H1 (cell line): Measurements from ENCODE around the gene ICE1. TPM values are rescaled to one million over a fixed set of nuclear protein-coding genes. Genes with fewer than 3 reads are reported as not detected.

Experiments used
- CTCF ChIA-PET: fragments of 300-600 bp; sonication (Branson Sonifier 250); formaldehyde crosslinking; loops from one replicate; lab custom pipeline; 2021; ENCODE audit not compliant: partially characterized antibody; lab: Charles Lee
- POLR2A ChIA-PET: fragments of 300-600 bp; sonication (Branson Sonifier 250); formaldehyde crosslinking; loops from one replicate; lab custom pipeline; 2021; ENCODE audit warnings: inconsistent platforms; ENCODE audit not compliant: partially characterized antibody; lab: Charles Lee
- DNase-seq, 2 experiments: peaks; one replicate each; pipeline versions ENCODE4 v3.0.0 to v3.0.0-alpha.2; 2010 to 2022; ENCODE audit warnings: low spot score in 2 of 2, low read depth in 1 of 2, mixed read lengths in 1 of 2
- FAIRE-seq: peaks from 2 replicates; lab custom pipeline; 2011; peaks lifted over from hg19 to GRCh38; lab: Jason Lieb, UNC
- H2AFZ ChIP-seq: 2 replicates; pipeline ENCODE4 v1.8.1; 2012; ENCODE audit warnings: low read length, inconsistent platforms
- H2AK5ac ChIP-seq: 2 replicates; pipeline ENCODE4 v1.6.1; 2013; ENCODE audit warnings: low read depth, low read length
- H2BK120ac ChIP-seq: replicated peaks from 2 replicates; pipeline ENCODE3; 2013; ENCODE audit warnings: low read depth, low read length, inconsistent platforms
- H2BK12ac ChIP-seq: 2 replicates; pipeline ENCODE4 v1.6.1; 2013; ENCODE audit warnings: low read depth, low read length
- H2BK15ac ChIP-seq: 2 replicates; pipeline ENCODE4 v1.6.1; 2013; ENCODE audit warnings: low read length
- H2BK20ac ChIP-seq: 2 replicates; pipeline ENCODE4 v1.6.1; 2013; ENCODE audit warnings: low read length
- H2BK5ac ChIP-seq: 2 replicates; pipeline ENCODE4 v1.6.1; 2013; ENCODE audit warnings: low read depth, low read length
- H3K14ac ChIP-seq: 2 replicates; pipeline ENCODE4 v1.6.1; 2013; ENCODE audit warnings: inconsistent platforms; ENCODE audit not compliant: insufficient read length
- H3K18ac ChIP-seq: 2 replicates; pipeline ENCODE4 v1.6.1; 2013; ENCODE audit warnings: low read length; ENCODE audit errors: extremely low read depth
- H3K23ac ChIP-seq: 2 replicates; pipeline ENCODE4 v1.6.1; 2013; ENCODE audit warnings: inconsistent platforms; ENCODE audit not compliant: insufficient read length
- H3K23me2 ChIP-seq: 2 replicates; pipeline ENCODE4 v1.6.1; 2013; ENCODE audit warnings: low read depth, low read length
- H3K27ac ChIP-seq: 2 replicates; pipeline ENCODE4 v1.6.1; 2011; ENCODE audit warnings: low read depth, low read length, inconsistent platforms
- H3K27me3 ChIP-seq, 4 experiments: replicated peaks in 1 of 4; 1 replicate in 1 of 4; 2 replicates in 3 of 4; pipeline versions ENCODE4 v1.6.1 to v1.8.1; 2011 to 2013; ENCODE audit warnings: low read length in 3 of 4, mild to moderate bottlenecking in 3 of 4, inconsistent platforms in 2 of 4, mixed read lengths in 2 of 4, moderate library complexity in 1 of 4; ENCODE audit not compliant: control insufficient read depth in 3 of 4, insufficient read depth in 3 of 4; ENCODE audit errors: extremely low read depth in 1 of 4
- H3K36me3 ChIP-seq, 4 experiments: 2 replicates each; pipeline versions ENCODE4 v1.6.1 to v1.8.1; 2011 to 2013; ENCODE audit warnings: mild to moderate bottlenecking in 4 of 4, low read length in 3 of 4, moderate library complexity in 2 of 4, control low read depth in 1 of 4, inconsistent platforms in 1 of 4; ENCODE audit not compliant: insufficient read depth in 4 of 4, control insufficient read depth in 2 of 4
- H3K4ac ChIP-seq: replicated peaks from 2 replicates; pipeline ENCODE3; 2013; ENCODE audit warnings: low read length, low read depth, mixed read lengths, inconsistent platforms; ENCODE audit not compliant: insufficient read length
- H3K4me1 ChIP-seq, 4 experiments: replicated peaks in 1 of 4; 1 replicate in 1 of 4; 2 replicates in 3 of 4; pipeline versions ENCODE4 v1.6.1 to v1.8.1; 2011 to 2013; ENCODE audit warnings: low read length in 3 of 4, inconsistent platforms in 2 of 4, mixed read lengths in 1 of 4; ENCODE audit not compliant: insufficient read depth in 4 of 4, control insufficient read depth in 3 of 4
- H3K4me2 ChIP-seq, 2 experiments: 2 replicates each; pipeline versions ENCODE4 v1.6.1 to v1.8.1; 2011 to 2013; ENCODE audit warnings: low read depth in 2 of 2, low read length in 2 of 2, control low read depth in 1 of 2, inconsistent platforms in 1 of 2, mild to moderate bottlenecking in 1 of 2; ENCODE audit not compliant: insufficient read depth in 1 of 2
- H3K4me3 ChIP-seq, 4 experiments: fragments of 200-600, 300-600 bp in 1 of 4; sonication (generic), shearing (Covaris generic), sonication (Bioruptor Twin) in 1 of 4; 2 replicates each; pipeline versions ENCODE4 v1.5.1 to v1.8.1; 2011 to 2016; ENCODE audit warnings: low read length in 4 of 4, low read depth in 3 of 4, control low read depth in 2 of 4, inconsistent platforms in 2 of 4, mild to moderate bottlenecking in 2 of 4, mixed read lengths in 1 of 4, moderate library complexity in 1 of 4; ENCODE audit not compliant: insufficient read depth in 2 of 4; ENCODE audit errors: extremely low read depth in 1 of 4
- H3K56ac ChIP-seq: replicated peaks from 2 replicates; pipeline ENCODE3; 2013; ENCODE audit warnings: low read depth, mild to moderate bottlenecking, mixed read lengths, low read length, inconsistent platforms; ENCODE audit not compliant: insufficient read length
- H3K79me1 ChIP-seq: 2 replicates; pipeline ENCODE4 v1.6.1; 2013; ENCODE audit warnings: low read depth, low read length, control low read depth
- H3K79me2 ChIP-seq, 2 experiments: 2 replicates each; pipeline versions ENCODE4 v1.6.1 to v1.8.1; 2012 to 2013; ENCODE audit warnings: low read length in 2 of 2, mild to moderate bottlenecking in 2 of 2, inconsistent platforms in 1 of 2; ENCODE audit not compliant: insufficient read depth in 2 of 2, control insufficient read depth in 1 of 2
- H3K9ac ChIP-seq, 4 experiments: replicated peaks in 1 of 4; 1 replicate in 1 of 4; 2 replicates in 3 of 4; pipeline versions ENCODE4 v1.6.1 to v1.8.1; 2011 to 2013; ENCODE audit warnings: low read depth in 3 of 4, low read length in 3 of 4, control low read depth in 2 of 4, mild to moderate bottlenecking in 2 of 4, moderate library complexity in 2 of 4, inconsistent platforms in 1 of 4; ENCODE audit errors: extremely low read depth in 1 of 4
- H3K9me3 ChIP-seq, 2 experiments: 2 replicates each; pipeline versions ENCODE4 v1.6.1 to v1.8.1; 2012 to 2013; ENCODE audit warnings: mild to moderate bottlenecking in 2 of 2, moderate library complexity in 2 of 2, control low read depth in 1 of 2, inconsistent platforms in 1 of 2, low read depth in 1 of 2, low read length in 1 of 2, mixed read lengths in 1 of 2; ENCODE audit not compliant: insufficient read depth in 2 of 2
- H4K20me1 ChIP-seq, 2 experiments: replicated peaks in 1 of 2; 2 replicates each; pipeline versions ENCODE3 to v1.8.1; 2011 to 2013; ENCODE audit warnings: inconsistent platforms in 2 of 2, low read length in 2 of 2, mild to moderate bottlenecking in 1 of 2; ENCODE audit not compliant: insufficient read depth in 2 of 2, control insufficient read depth in 1 of 2
- H4K5ac ChIP-seq: 2 replicates; pipeline ENCODE4 v1.6.1; 2013; ENCODE audit warnings: low read length, low read depth, mixed read lengths, inconsistent platforms; ENCODE audit not compliant: insufficient read length
- H4K8ac ChIP-seq: 2 replicates; pipeline ENCODE4 v1.8.0; 2013; ENCODE audit warnings: mild to moderate bottlenecking, moderate library complexity, low read length, inconsistent platforms; ENCODE audit not compliant: insufficient read depth; ENCODE audit errors: extremely low read depth
- H4K91ac ChIP-seq: replicated peaks from 2 replicates; pipeline ENCODE3; 2013; ENCODE audit warnings: low read length, mixed read lengths, inconsistent platforms; ENCODE audit not compliant: insufficient read length
- BCL11A ChIP-seq, 2 experiments: IDR thresholded peaks; one replicate each; pipeline ENCODE4 v1.6.1; 2011; ENCODE audit warnings: low read depth in 2 of 2, low read length in 2 of 2, mild to moderate bottlenecking in 2 of 2
- CTBP2 ChIP-seq: IDR thresholded peaks from 2 replicates; pipeline ENCODE4 v1.7.0; 2011; ENCODE audit warnings: borderline replicate concordance, mild to moderate bottlenecking, moderate library complexity, mixed read lengths, low read length; ENCODE audit not compliant: insufficient read depth, insufficient read length
- EGR1 ChIP-seq: IDR thresholded peaks from 2 replicates; pipeline ENCODE4 v1.6.1; 2011; ENCODE audit warnings: low read depth, low read length, borderline replicate concordance
- GTF2F1 ChIP-seq: IDR thresholded peaks from 2 replicates; pipeline ENCODE4 v1.6.1; 2012; ENCODE audit warnings: low read depth, low read length, improper control_type of control experiment, borderline replicate concordance
- KDM1A ChIP-seq: fragments of 200-600, 300-600 bp; sonication (generic); IDR thresholded peaks from 2 replicates; pipeline ENCODE4 v1.7.1; 2016; ENCODE audit warnings: mild to moderate bottlenecking, low read length, borderline replicate concordance
- RNF2 ChIP-seq: fragments of 200-900, 300-1000 bp; sonication (generic); IDR thresholded peaks from 2 replicates; pipeline ENCODE4 v1.7.1; 2016; ENCODE audit warnings: borderline replicate concordance, low read depth, mild to moderate bottlenecking, antibody characterized with exemption, low read length; ENCODE audit not compliant: poor library complexity, severe bottlenecking; ENCODE audit errors: missing control alignments
- RXRA ChIP-seq: IDR thresholded peaks from 2 replicates; pipeline ENCODE4 v1.6.1; 2011; ENCODE audit warnings: low read depth, mild to moderate bottlenecking, low read length, moderate library complexity; ENCODE audit not compliant: insufficient read depth
- SIN3A ChIP-seq, 2 experiments: IDR thresholded peaks in 1 of 2; conservative IDR thresholded peaks in 1 of 2; 2 replicates each; pipeline ENCODE4 v1.6.1; 2011 to 2012; ENCODE audit warnings: low read length in 2 of 2, improper control_type of control experiment in 1 of 2, low read depth in 1 of 2, mild to moderate bottlenecking in 1 of 2
- TBP ChIP-seq: IDR thresholded peaks from 2 replicates; pipeline ENCODE4 v1.6.1; 2011; ENCODE audit warnings: low read depth, low read length, improper control_type of control experiment
- WGBS, 2 experiments: shearing (Covaris generic) in 1 of 2; methylation state at CpG; one replicate each; pipeline versions ENCODE4 v1.1.6 to v1.1.7; 2013 to 2015; ENCODE audit warnings: low lambda C conversion rate in 2 of 2, mixed read lengths in 2 of 2, inconsistent platforms in 1 of 2, low coverage in 1 of 2, missing lambda C conversion rate in 1 of 2; ENCODE audit not compliant: insufficient replicate concordance in 2 of 2, insufficient coverage in 1 of 2, insufficient read length in 1 of 2; ENCODE audit errors: extremely low coverage in 1 of 2, missing lambda C conversion rate in 1 of 2; 5-methylcytosine and 5-hydroxymethylcytosine counted together
- polyA plus RNA-seq, 7 experiments: library from polyadenylated mRNA; depleted of rRNA in 3 of 7; stranded (reverse) in 5 of 7; unstranded in 2 of 7; fragments of >200 nt in 5 of 7; fragments of 200-250 nt in 2 of 7; gene quantifications; 1 replicate in 5 of 7; 2 replicates in 1 of 7; 4 replicates in 1 of 7; pipeline versions ENCODE4 v1.2.1 to v1.2.3, GENCODE V29; 2011 to 2013; ENCODE audit warnings: missing spikeins in 2 of 7, mixed read lengths in 2 of 7
- total RNA-seq: library from RNA; stranded (reverse); fragmentation: NEBNext Ultra II Directional; extraction: Animal tissue kit (Norgen Biotek cat#: 25700); gene quantifications from 2 replicates; pipeline ENCODE4 v1.2.1, GENCODE V29; 2021

The ICE1 gene
- total and polyA plus RNA-seq, 2 of the 8 experiments (the other 6 are each of a cell fraction or from before 2014, with no cell fraction given), result 11.8 to 53.9 TPM

DNA sequence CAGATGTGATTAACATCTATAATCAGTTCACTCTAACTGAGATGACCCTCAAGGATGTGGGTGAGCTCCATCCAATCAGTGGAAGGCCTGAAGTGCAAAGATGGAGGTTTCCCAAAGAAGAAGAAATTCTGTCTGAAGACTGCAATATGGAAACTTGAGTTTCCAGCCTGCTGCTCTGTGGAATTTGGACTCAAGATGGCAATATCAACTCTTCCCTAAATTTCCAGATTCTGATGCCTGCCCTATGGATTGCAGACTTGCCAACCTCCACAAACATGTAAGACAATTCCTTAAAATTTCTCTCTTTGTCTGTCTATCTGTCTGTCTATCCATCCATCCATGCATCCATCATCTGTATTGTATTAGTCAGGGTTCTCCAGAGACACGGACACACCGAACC, 85.9 kb downstream of the ICE1 start:
- Histone ChIP-seq H3K27me3 (no peaks in the 10 kb centered on the region), H4K8ac (no peak overlapping the region), H3K4ac (no peak overlapping the region), H3K4me2 (no peak overlapping the region), H2BK12ac (no peak overlapping the region), H4K91ac (no peak overlapping the region), H3K23me2 (no peaks in the 10 kb centered on the region), H3K23ac (no peak overlapping the region), H3K4me3 (no peak overlapping the region), H3K79me2 (no peaks in the 10 kb centered on the region), H3K79me1 (no peaks in the 10 kb centered on the region), H3K56ac (no peak overlapping the region), H3K14ac (no peak overlapping the region), H3K9me3 (peaks cover 0 to 3% of the 10 kb centered on the region in 2 experiments; a peak in 1 of 4 replicates), H2BK20ac (no peak overlapping the region), H3K4me1 (no peaks in the 10 kb centered on the region)
- no peak for DNase-seq
- TF ChIP-seq TBP, result no peak
- no peak for TF ChIP-seq GTF2F1
- no peak for TF ChIP-seq SIN3A (conservative IDR thresholded peaks at IDR 0.05 in 1 of 2, IDR thresholded peaks at IDR 0.05 in 1 of 2; ENCODE audit: low read depth in 1 of 2, low read length in 2 of 2)
- TF ChIP-seq RNF2, result no peak
- no peak for TF ChIP-seq KDM1A
- no peak for TF ChIP-seq CTBP2
- no peak for TF ChIP-seq RXRA
- no peak for TF ChIP-seq BCL11A (IDR thresholded peaks at IDR 0.05; ENCODE audit: low read depth in 2 of 2, low read length in 2 of 2)
- TF ChIP-seq EGR1, result no peak
- TF ChIP-seq, all 59 proteins: peak for 0
- Histone ChIP-seq H2AK5ac (no peak overlapping the region), H3K36me3 (no peaks in the 10 kb centered on the region), H3K18ac (no peak overlapping the region), H2BK120ac (no peak overlapping the region), H4K5ac (no peak overlapping the region), H2BK5ac (no peak overlapping the region), H4K20me1 (no peaks in the 10 kb centered on the region), H3K9ac (no peak overlapping the region), H3K27ac (no peak overlapping the region), H2BK15ac (no peak overlapping the region), H2AFZ (no peak overlapping the region)
- ChIA-PET POLR2A (no interaction called here), CTCF (interaction anchor here (0.9 to 1.5 kb wide), 3 partner anchors 12 to 373 kb away, joined by 4 to 7 read pairs (median 6); no protein-coding TSS in a partner anchor)
- no peak for FAIRE-seq
- WGBS, 2 experiments, result 93% methylated on average over 2 of the region's 2 CpGs; no CpG with 5 or more reads in 1 of the 2 experiments
